HTR-8/SVneo (cell line): ENCODE data around the gene GALNT17.

Experiments used
- DNase-seq: peaks from one replicate; pipeline ENCODE4 v3.0.0; 2011; ENCODE audit warnings: low spot score, mixed read lengths; ENCODE audit not compliant: insufficient read length
- FAIRE-seq: peaks from 2 replicates; lab custom pipeline; 2011; peaks lifted over from hg19 to GRCh38; lab: Jason Lieb, UNC

GALNT17 gene

GRCh38 chr7:71132127-71132376, at the start of gene GALNT17:
GALNT17 (plus strand) TSS chr7:71132144.
- FAIRE-seq = no peak

GRCh38 chr7:71095266-71095860, 36.6 kb upstream of the GALNT17 start:
- no peak for FAIRE-seq
- no peak for DNase-seq

More at GRCh38 chr7:71132127-71132376, at the start of gene GALNT17:
- no peak for DNase-seq

DNA sequence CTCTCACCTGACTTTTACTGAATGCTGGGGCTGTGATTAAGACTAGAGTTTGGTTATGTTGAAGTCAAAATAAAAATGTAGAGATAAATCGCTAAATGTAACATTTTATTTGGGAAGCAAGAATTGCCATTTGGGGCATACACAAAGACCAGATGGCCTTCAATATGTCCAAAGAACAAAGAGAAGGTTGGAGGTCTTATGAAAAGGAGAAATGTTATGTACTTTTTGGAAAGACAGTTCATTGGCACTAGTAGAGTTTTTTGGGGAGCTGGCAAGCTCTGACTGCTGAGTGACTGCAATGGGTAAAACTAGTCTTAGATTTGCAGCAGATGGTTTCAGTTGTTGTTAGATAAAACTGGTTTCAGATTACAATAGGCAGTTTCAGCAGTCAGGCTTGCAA, 35.6 kb upstream of the GALNT17 start:
- FAIRE-seq (no peak), DNase-seq (no peak)

GRCh38 chr7:71106226-71106625, 25.7 kb upstream of the GALNT17 start:
- FAIRE-seq (no peak), DNase-seq (no peak)

- FAIRE-seq (no peak), DNase-seq (no peak)
Observed at GRCh38 chr7:71112436-71112835, 19.5 kb upstream of the GALNT17 start.

DNA sequence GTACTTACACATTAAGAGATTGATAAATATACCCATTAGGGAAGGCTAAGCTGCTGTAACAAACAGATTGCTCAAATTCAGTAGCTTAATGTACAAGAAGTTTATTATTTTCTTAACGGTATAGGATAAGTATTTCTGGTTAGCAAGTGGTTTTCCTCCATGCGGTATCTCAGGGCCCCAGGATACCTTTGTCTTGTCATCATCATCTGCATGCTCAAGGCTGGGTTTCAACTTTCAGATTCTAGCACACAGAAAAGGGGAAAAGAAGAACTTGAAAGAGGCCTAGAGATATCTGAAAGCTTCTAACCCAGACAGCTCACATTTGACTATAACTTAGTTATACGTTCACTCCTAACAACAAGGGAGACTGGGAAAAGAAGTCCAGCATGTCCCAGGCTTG, 11.8 kb upstream of the GALNT17 start:
- no peak for FAIRE-seq
- no peak for DNase-seq

DNA sequence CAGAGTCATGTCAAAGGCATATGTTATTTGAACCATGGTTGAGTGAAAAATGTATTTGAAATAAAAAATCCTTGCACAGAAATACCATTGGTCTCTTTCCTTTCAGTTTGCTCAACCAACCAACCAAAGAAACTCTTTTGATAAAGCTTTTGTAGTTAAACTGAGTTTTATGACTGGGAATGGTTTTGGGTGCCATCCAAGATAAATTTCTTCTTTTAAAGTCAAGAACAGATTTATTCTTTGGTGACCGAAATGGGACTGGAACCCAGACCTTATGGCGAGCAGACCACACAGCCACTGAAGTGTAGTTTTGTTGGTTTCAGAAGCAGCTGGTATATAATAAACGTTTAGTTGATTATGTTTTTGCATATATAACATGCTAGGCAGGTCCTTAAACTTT, 2.8 kb upstream of the GALNT17 start:
- FAIRE-seq (no peak), DNase-seq (no peak)

DNA sequence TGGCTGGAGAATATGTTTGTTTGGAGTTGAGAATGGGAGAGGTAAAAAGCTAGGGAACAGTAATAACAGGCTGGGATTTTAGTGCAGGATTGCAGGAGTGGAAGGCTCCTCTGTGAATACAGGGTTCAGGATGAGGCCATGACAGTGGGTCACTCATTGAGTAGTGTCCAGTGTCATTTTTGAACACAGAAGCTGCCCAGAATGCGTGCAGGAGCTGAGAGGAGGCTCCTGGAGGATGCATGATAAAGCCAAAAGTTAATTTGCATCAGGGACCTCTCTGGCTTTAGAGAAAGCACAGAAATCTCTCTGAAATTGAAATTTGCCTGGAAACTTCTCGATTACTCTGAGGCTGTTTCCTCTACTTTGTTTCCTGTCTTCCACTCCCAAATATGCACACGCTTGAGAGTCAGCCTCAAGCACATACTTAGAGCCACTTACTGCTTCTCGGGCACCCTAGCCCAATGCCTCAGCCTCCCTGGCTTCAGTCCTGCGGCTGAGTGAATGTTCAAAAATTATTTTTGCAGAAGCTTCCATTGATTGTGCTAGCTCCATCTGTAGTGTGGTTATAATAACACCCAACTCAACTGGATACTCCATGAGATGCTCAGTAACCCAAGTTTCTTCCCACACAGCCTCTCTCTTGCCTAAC, 1.8 kb upstream of the GALNT17 start:
- no peak for FAIRE-seq
- DNase-seq = no peak

GRCh38 chr7:71131256-71132126, 453 bp upstream of the GALNT17 start:
- DNase-seq (no peak), FAIRE-seq (no peak)

DNA sequence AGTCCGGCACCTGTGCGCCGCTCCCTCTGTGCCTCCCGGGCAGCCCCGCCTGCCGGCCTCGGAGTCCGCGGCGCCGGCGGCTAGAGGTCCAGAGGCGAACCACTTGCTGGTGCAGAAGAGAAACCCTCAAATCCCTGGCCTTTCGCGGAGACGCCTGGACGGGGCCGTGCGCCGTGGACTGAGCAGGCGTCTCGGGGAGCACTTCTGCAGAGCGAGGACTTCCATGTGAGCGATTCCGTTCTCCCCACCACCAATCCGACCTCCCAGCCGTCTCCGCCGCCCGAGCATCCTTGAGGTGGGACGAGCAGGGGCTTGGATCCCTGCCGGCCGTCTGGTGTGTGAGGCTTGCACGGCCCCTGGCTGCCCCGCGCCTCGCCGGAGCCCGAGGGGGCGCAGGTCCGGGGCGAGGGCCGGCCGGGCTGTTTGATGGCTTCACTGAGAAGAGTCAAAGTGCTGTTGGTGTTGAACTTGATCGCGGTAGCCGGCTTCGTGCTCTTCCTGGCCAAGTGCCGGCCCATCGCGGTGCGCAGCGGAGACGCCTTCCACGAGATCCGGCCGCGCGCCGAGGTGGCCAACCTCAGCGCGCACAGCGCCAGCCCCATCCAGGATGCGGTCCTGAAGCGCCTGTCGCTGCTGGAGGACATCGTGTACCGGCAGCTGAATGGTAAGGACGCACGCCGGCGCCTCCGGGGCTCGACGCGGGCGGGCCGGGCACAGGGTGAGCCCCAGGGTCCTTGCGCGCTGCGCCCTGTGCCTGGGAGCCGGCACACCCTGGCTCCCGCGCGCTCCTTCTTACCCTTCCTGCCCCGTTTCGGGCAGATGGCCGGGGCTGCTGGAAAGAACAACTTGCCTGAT, 660 bp downstream of the GALNT17 start:
- DNase-seq = no peak
- FAIRE-seq = no peak

DNA sequence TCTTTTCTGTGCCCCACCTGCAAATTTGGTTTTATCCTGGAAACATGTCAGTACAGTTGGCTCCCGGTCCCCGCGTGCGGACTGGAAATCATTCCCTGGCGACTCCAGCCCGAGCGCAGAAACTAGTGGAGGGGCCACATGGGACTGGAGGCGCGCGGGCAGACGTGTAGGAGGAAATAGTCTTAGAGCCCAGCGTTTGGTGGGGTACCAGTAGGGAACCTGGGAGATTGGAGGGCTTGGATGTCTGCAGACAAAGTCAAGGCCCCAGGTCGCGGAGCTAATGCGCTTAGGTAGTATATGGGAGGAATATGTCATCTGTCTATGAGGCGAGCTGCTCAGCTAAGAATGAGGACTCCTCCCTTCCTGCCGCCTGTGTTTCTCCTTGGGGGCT, 1.3 kb downstream of the GALNT17 start:
- FAIRE-seq = no peak
- no peak for DNase-seq

GRCh38 chr7:71133856-71134255, 1.9 kb downstream of the GALNT17 start:
- FAIRE-seq (no peak), DNase-seq (no peak)

- FAIRE-seq (no peak), DNase-seq (no peak)
Observed at GRCh38 chr7:71135116-71135515, 3.2 kb downstream of the GALNT17 start.

- no peak for FAIRE-seq
Observed at GRCh38 chr7:71135663-71136062, 3.7 kb downstream of the GALNT17 start.

DNA sequence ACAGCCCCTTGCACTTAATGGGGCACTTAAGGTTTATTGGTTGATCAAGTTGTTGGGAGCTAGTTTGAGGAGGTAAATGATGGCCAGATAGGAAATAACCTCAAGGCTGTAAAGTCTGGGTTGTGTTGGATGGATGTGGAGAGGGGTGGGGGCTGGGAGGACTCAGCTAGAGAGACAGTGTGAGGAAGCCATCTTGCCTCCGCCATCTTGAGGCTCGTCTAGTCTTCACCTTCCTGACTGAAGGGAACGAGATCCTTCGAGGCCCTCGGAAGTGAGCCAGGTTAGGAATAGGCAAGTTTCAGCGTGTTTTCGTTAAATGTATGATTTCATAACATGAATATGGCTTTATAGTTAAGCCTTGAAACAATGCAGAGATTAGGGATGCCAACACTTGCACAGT, 5.5 kb downstream of the GALNT17 start:
- FAIRE-seq (no peak), DNase-seq (no peak)

More at GRCh38 chr7:71135663-71136062, 3.7 kb downstream of the GALNT17 start:
- DNase-seq = no peak

GRCh38 chr7:71140264-71140663, 8.3 kb downstream of the GALNT17 start:
- no peak for FAIRE-seq
- no peak for DNase-seq

DNA sequence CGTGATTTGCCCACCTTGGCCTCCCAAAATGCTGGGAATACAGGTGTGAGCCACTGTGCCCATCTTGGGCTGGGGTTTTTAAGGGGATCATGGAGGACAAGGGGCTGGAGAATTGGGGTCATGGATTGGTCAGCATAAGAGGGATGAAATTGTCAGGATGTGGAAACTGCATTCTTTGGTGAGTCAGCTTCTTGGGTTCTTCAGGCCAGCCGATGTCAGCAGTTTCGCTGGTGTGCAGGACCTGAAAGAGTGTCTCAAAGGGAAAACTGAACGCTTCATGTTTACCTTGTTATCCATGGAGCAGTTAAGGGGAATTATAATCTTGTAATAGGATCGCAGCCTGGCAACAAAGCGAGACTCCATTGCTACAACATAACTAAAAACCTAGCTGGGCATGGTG, 13.0 kb downstream of the GALNT17 start:
- DNase-seq (no peak), FAIRE-seq (no peak)

- no peak for DNase-seq
- FAIRE-seq = no peak
Observed at GRCh38 chr7:71145906-71146901, 14.3 kb downstream of the GALNT17 start.

- FAIRE-seq = no peak
Observed at GRCh38 chr7:71148098-71148497, 16.2 kb downstream of the GALNT17 start.

More at GRCh38 chr7:71148098-71148497, 16.2 kb downstream of the GALNT17 start:
- DNase-seq = no peak
